GM18508 (cell line): ENCODE data around the gene SPATC1L.

Source experiments
- ATAC-seq: cut with Tn5 transposase; IDR thresholded peaks from one replicate; pipeline ENCODE4 v1.9.1; 2021; ENCODE audit warnings: moderate number of reproducible peaks; ENCODE audit not compliant: insufficient read depth, unreplicated experiment

SPATC1L gene

GRCh38 chr21:46165098-46165497 is 19.2 kb downstream of the SPATC1L start:
- ATAC-seq, result no peak

GRCh38 chr21:46163380-46163779 is 20.9 kb downstream of the SPATC1L start:
- no peak for ATAC-seq

- no peak for ATAC-seq
Measured at GRCh38 chr21:46161633-46162592, 22.3 kb downstream of the SPATC1L start.

GRCh38 chr21:46160907-46161632 is 23.2 kb downstream of the SPATC1L start:
- ATAC-seq, result no peak

GRCh38 chr21:46160657-46160906 is 23.7 kb downstream of the SPATC1L start:
- ATAC-seq, result no peak

- ATAC-seq, result no peak
Measured at GRCh38 chr21:46159841-46160656, 24.2 kb downstream of the SPATC1L start.

GRCh38 chr21:46159390-46159789 is 24.9 kb downstream of the SPATC1L start:
- no peak for ATAC-seq

GRCh38 chr21:46158666-46159300 is 25.5 kb downstream of the SPATC1L start:
- ATAC-seq, result no peak

GRCh38 chr21:46157987-46158451 is 26.2 kb downstream of the SPATC1L start:
- no peak for ATAC-seq

GRCh38 chr21:46157396-46157986 is 26.8 kb downstream of the SPATC1L start:
- no peak for ATAC-seq

- no peak for ATAC-seq
Measured at GRCh38 chr21:46156678-46157077, 27.6 kb downstream of the SPATC1L start.

GRCh38 chr21:46156378-46156645 is 27.9 kb downstream of the SPATC1L start:
- no peak for ATAC-seq

GRCh38 chr21:46155514-46156377 is 28.5 kb downstream of the SPATC1L start, which contains the start of gene FTCD:
FTCD (minus strand) TSS chr21:46155579; CDS start chr21:46155523, 56 bp downstream.
- ATAC-seq, result no peak

GRCh38 chr21:46154955-46155513 is 29.2 kb downstream of the SPATC1L start:
- no peak for ATAC-seq

- no peak for ATAC-seq
Measured at GRCh38 chr21:46154155-46154954, 29.9 kb downstream of the SPATC1L start.

- no peak for ATAC-seq
Measured at GRCh38 chr21:46153247-46154154, 30.8 kb downstream of the SPATC1L start.

- ATAC-seq, result no peak
Measured at GRCh38 chr21:46152927-46153246, 31.4 kb downstream of the SPATC1L start.
